ENCODE measurements around the gene PYGM.

PYGM gene

DNA sequence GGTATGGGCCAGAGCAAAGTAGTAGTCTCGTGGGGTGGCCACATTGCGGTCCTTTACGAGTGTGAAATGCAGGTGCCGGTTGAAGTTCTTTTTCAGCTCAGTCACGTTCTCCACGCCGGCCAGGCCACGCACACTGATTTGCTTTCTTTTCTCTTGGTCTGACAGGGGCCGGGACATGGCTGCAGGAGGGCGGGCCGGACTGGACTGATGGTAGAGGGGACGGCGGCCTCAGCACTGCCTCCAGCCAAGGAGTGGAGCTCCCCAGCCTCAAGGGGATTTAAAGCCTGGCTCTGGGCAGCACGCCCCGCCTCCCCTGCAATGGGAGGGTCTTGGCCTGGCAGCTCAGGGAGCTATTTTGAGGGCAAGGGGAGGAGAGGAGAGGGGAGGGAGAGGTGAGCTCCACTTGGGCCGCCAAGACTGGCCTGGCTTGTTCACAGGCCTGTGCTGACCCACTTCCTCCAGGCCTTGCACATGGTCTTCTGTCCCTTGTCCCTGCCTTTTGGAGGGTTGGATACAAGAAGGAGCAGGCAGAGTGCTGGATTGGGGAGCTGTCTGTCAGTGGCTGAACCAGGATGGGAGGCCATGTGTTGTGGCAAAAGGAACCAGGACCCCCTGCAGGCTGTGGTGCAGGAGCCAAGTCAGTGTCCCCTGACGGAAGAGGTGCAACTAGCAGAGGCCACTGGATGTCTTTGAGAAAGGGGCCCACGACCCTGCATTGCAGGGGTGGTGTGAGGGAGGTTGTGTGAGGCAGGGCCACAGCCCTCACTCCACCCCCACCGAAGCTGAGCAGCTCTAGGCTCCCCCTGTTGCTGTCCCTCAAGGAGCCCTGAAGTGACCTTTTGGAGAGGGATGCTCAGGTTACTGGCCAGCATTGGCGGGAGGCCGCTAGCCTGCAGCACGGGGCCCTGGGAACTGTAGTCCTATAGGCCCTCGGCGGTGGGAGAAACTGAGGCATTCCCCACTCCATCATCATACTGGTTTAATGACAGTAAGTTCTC lies at the start of gene PYGM:
Gene PYGM (minus strand): TSS at position 253 of the 998 bp plus-strand sequence. CDS start 76 bp downstream, at position 177.
- no peak for DNase-seq

DNA sequence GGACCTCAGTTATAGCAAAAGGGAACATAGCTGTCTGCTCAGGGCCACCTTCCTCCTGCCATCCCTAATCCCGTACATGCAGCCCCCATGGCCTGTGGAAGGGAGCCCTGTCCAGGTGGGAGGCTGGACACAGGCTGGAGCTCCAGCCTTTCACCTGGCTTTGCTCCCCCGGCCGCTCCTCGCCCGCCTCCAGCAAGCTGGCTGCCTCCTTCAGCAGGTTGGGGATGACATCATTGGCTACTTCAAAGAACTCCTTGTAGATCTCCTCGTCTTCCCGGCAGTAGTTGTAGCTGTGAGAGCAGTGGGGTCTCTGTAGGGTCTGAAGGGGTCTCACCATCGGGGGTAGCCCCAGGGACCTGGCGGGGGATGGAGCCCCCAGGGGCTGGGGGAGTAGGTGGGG lies 45.7 kb upstream of the PYGM start:
- DNase-seq = no peak

DNA sequence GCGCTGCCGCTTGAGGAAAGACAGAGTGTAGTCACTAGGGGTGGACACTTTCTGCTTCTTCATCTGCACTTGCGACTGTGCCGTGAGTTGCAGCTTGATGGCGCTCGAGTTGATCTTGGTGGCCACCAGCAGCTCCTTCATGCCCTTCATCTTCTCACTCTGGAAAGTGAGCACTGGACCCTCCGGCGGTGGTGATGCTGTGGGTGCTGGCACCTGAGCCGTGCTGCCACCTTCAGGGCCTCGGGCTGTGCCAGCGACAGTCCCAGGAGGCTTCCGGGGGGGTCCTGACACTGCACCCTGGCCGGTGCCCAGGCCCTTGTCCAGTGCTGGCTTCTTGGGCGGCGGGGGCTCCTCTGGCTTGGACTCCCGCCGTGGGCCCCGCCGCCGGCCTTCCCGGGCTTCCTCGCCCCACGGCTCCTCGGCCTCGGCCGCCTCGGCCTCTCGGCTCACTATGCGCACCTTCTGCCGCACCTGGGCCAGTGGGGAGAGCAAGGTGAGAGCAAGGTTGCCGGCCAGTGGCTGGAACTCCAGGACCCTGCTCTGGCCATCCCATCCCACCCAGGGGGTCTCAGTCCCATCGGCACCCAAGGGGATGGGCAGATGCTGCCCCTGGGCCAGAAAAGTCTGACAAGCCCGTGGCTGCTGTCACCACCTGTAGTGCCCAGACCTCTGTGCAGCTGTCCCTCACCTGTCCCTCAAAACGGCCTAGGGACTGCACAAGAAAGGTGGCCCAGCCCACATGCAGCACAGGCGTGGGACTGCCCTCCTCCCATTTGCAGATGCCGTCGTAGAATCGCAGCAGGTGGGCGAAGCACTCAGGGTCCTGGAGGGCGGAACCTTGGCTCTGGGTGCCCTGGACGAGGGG lies 44.8 kb upstream of the PYGM start:
- DNase-seq = no peak

DNA sequence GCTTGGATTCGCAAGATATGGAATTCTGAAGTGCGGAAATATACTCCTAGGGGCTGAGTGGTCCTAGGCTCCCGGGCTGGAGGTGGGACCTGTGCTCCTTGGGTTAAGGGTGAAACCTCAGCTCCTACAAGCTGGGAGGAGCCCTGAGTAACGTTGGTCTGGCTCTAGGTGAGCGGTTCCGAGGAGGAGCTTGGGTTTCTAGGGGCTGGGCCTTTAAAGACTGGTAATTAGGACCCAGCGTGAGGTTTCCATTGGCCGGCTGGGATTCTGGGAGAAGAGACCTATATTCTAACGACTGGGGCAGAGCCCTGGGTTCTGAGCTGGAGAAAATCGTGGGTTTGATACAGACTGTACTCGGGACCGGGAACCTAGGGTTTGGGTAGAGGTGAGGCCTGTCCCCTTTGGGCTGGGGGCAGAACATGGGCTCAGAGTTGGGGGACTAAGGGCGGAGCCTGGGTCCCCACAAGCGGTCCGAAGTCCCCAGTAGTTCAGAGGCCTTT lies 44.1 kb upstream of the PYGM start:
- DNase-seq = no peak

DNA sequence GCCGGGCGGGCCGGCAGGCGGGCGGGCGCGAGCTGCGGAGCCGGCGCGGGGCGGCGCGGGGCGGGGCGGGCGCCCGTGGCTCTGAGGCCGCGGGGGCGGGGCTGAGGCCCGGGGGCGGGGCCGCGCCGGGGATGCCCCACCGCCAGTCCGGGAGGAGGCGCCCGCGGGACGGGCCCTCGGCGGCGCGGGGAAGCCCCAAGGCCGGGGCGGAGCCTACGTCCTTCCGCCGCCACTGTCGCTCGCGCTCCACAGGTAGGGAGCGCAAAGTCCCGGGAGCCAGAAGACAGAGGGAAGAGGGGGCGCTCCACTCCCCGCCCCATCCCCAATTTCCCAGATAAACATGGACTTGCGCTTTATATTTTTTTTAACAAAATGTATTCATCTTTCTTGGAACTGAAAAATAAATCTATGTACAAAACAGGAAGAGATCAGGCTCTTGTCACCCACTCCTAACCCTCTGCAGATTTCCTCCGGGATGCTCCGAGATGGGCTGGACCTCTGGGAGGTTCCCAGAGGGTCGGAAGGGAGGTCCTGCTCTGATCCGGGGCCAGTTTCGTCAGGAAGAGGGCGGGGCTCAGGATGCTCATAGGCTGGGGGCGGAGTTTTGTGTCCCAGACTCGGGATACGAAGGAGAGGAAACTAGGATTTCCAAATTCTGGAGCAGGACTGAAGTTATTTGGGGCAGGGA lies 43.5 kb upstream of the PYGM start, which contains the start of gene MAP4K2:
Gene MAP4K2 (minus strand): TSS at position 57 of the 688 bp plus-strand sequence. CDS start 65 bp downstream, outside the sequence.
- peak; percentile 54 for DNase-seq

DNA sequence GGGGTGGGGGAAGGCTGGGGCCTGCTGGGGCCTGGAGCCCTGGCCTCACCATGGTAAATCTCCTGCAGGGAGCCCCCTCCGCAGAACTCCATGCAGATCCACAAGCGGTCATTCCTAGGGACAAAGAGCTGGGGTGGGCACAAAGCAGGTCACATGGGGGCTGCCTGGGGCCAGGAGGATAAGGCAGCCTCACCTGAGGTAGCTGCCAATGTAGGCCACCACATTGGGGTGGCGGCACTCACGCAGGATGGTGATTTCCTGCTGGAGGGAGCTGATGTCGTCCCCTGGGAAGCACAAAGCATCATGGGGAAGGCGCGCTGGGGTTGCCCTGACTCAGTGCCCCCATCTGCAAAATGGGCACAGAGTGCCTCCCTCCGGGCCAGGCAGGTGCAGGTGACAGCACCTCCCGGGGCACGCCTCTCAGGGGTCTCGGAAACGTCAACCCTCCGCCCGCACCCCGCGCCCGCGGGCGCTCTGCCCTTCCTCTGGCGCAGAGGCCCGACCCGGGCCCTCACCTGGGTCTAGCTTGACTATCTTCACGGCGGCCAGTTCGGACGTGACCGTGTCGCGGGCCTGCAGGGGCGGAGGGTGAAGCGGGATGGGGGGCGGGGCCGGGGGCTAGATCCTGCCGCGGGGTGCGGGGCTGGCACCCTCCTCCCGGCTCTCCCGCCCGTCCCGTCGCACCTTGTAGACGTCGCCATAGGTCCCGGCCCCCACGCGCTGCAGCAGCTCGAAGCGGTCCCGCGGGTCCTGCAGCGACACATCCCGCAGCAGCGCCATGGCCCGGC lies 42.8 kb upstream of the PYGM start:
- no peak for DNase-seq

DNA sequence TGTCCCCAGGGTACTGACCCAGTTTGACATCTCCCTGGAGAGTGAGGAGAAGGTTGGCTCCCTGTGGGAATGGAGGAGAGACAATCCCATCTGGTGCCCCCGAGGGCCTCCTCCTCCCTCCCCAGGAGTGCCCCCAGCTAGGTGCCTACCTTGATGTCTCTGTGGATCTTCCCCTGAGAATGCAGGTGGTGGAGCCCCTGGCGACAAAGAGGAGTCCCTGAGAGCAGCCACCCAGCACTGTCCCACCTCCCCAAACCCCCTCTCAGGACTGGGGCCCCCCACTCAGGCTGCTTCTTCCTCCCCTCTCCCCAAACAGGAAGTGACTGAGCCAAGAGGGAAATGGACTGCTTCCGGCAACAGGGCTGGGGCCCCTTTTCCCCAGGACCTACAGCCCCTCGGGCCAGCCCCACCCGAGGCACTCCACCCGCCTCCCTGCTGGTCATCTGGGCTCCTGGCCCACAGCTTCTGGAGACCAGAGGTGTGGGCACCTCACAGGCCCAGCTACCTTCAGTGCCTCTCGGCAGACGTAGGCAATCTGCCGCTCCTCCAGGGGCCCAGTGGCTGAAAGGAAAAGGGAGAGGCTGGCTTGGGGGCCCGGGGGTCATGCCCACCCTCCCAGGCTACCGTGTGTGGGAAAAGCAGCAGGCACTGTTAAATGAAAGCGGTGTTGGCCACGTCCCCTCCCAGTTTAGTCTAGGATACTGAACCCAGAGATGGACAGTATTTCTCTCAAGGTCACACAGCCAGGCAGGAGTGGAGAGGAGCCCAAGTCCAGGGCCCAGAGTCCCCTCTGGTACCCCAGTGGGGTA lies 42.0 kb upstream of the PYGM start:
- no peak for DNase-seq

DNA sequence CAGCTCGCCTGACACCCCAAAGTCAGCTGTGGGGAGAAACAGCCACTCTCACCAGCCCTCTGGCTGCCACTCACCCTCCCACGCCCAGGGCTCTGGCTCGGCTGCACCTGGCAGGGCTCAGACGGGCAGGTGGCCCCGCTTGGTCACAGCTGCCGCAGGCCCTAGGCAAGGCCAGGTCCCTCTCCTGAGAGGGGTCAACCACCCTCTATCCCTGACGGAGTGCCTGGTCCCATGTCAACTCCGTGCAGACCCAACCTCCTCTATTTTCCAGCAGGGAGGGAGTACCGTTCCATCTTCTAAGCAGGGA lies 41.3 kb upstream of the PYGM start:
- DNase-seq = no peak

DNA sequence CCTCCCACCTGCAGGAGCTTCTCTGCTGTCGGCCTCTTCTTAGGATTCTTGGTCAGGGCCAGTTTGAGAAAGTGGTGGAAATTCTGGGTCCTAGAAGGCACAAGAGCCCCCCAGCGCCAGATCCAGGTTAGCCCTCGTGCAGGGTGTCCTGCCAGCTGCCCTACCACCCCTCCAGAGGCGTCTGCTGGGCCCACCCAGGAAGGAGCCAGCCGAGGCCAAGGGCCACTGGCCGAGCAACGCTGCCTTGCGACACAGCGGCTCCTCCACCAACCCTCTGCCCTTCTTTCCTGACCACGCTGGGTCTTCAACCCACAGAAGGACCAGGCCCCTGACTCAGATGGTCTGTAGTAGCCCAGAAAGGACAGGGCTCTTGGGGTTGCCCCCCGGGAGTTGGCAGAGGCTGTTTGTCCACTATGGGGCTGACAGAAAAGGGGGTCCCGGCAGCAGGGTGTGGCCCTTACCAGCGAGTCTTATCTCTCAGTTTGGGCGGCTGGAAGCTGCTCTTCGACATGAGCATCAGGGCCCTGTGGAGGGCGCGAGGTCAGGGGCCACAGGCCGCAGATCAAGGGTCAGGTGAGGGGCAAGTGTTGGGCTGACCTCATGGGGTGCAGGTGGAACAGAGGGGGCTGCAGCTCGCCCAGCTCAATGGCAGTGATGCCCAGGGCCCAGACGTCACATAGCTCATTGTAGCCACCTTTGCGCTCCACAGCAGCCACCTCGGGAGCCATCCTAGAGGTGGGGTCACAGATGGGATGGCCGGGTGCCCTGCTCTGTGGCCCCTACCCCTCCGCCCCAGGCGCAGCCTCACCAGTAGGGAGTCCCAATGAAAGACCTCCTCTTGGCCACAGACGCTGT lies 40.8 kb upstream of the PYGM start:
- DNase-seq = no peak

DNA sequence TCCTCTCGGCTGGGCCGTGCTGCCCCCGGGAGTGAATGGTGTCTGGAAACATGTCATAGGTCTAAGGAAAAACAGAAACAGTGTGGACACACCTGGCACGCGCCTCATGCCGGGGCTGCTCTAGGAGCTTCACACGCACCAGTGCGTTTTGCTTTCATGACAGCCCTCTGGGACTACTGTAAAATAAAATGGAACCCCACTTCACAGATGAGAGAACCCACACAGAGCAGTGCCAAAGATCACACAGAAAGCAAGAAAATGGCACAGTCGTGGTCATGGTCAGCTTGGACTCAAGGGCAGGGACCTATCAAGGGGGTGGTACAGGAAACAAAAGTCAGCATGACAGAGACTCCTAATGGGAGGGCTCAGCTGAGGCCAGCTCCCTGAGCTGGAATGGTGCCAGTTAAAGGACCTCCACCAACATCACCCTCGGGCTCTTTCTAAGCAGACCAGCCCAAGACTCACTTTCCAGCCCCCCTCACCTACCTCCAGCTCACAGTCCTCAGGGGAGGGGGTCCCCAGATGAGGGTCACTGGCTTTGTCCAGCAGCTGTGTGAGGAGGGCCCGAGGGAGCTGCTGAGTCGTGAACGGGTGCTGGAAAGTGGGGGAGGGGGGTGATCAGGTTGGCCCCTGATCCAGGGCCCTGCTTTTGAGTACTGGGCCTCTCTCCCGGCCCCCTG lies 40.0 kb upstream of the PYGM start:
- no peak for DNase-seq

DNA sequence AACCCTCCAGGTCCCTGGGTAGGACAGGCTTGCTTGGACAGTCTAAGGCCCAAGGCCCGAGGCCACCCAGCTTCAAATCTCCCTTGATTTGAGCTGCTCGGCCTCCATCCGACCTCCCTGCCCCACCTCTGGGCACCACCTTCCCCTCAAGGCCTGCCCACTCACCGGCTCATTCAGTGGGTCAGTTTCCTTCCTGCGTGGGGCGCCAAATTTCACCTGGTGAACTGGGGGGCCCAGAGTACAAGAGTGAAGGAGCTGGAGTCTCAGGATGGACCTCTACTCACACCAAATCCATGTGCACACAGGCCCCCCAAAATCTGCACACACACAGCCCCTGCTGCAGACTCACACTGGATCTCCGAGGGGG lies 39.5 kb upstream of the PYGM start:
- DNase-seq = no peak

DNA sequence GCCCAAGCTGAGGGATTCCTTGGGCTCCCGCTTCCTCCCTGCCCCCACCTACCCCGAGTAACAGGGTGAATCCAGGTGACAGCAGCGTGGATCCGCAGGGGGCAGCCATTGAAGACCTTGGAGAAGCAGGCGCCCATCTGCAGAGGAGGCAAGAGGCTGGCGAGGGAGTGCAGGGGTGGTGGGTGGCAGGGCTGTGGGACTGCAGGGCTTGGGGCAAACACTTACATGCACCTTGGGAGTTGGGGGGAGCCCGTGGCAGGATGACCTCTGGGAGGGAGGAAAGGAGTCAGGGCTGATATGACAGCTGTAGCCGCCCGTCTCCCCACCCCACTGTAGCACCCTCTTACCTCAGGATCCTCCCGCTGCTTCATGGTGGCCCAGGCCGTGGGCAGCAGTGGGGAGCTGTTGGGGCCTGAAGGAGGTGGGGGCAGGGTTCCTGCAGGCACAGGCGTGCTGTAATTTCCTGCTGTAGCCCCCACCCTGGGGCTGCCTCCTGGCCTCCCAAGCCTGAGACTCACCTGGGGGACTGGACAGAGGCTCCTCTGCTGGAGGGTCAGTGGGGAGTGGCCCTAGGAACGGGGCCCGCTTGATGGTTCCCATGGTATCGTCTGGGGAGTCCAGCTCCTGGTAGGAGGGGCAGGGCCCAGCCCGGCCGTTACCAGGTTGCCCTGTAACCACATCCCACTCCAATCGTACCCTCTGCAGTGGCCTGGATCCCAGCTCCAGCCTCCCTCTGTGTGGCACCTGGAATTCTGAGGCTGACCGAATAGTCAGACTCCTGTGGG lies 37.2 kb upstream of the PYGM start:
- DNase-seq = no peak

DNA sequence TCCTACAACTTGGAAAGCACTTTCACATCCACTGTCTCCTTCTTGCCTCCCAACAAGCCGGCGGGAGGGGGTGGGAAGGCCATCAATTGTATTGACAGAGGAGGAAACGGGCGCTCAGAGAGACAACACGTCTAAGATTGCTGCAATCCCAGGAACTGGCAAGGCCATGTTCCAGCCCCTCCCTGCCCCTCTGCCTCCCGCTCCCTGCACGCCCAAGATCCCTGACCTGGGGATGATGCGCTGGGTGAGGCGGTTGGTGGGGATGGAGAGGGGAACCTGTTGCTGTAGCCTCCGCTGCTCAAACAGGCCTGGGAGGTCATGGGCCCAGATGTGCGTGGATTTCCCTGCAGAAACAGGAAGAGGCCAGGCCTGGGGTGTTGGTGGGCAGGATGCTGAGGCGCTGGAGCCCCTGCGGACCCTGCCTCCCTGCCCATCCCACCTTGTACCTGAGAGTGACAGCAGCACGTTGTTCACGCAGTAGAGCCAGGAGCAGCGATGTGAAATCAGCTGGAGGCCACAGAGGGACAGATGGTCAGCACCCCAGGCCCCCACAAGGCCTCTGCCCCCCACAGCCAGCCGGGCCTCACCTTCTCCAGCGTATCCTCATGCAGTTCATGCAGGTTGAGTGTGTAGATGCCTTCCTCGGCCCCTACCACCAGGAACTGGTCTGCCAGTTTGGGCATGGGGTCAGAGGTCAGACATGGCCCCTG lies 36.4 kb upstream of the PYGM start:
- no peak for DNase-seq

DNA sequence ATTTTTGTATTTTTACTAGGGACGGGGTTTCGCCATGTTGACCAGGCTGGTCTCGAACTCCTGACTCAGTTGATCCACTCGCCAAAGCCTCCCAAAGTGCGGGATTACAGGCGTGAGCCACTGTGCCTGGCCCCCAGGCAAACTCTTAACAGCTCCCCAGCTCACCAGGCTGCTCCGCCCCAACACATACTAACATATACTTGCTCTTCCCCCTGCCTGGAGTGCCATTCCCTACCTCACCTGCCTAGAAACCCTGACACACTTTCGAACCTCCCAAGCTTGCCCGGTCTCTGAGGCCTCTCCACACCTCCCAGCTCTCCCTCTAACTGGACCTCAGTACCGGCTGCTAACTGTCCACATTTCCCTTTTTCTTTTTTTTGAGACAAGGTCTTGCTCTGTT lies 34.8 kb upstream of the PYGM start:
- no peak for DNase-seq

DNA sequence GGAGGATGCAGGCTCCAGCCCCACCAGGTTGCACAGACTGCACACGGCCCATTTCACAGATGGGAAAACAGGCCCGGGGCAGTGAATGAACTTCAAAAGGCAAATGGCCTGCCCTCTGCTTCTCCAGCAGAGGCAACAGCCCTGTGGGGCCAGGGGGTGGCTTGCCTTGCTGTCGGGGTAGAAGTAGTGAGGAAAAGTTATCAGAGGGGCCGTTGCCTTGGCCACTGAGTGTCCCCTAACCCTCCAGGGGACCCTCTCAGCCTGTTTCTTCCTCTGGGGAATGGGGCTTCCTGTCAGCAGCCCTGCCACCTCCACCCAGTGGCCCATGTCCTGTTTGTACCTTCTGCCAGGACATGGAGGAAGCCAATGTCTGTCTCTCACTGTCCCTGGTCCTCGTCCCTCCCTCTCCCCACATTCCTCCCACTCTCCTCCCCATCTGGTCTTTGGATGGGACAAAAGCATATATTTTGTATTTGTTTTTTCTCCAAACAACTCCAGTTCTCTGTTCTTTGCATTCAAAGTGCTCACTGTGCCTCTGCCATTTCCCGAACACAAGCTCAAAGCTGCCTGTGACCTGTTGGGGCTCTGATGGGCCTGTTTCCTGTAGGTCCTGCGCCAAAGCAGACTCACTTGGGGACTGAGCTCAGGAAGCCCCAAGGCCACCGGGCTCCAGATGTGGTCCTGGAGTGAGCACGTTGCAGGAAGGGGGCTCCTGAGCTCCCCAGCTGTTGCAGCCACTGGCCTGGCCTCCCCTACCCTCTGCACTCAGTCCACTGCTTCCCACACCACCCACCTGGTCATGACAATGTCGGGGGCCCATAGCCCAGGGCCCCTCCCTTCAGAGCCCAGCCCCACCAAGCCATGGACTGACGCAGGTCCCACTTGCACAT lies 33.7 kb upstream of the PYGM start:
- no peak for DNase-seq

DNA sequence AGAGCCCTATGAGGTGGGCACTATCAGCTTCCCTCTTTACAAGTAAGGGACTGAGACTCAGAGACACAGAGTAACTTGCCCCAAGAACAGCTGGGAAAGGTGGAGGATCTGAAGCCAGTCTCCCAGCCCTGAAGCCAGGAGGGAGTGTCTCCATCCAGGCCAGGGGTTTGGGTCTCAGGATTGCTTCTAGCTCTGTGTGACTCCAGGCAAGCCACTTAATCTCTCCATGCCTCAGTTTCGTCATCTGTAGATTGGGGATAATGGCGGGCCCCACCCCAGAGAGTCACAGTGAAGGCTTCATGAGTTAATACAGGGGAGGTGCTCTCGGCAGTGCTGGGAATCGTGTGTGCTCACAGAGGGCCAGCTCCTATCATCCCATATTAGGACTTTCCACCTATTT lies 32.7 kb upstream of the PYGM start:
- DNase-seq = no peak

DNA sequence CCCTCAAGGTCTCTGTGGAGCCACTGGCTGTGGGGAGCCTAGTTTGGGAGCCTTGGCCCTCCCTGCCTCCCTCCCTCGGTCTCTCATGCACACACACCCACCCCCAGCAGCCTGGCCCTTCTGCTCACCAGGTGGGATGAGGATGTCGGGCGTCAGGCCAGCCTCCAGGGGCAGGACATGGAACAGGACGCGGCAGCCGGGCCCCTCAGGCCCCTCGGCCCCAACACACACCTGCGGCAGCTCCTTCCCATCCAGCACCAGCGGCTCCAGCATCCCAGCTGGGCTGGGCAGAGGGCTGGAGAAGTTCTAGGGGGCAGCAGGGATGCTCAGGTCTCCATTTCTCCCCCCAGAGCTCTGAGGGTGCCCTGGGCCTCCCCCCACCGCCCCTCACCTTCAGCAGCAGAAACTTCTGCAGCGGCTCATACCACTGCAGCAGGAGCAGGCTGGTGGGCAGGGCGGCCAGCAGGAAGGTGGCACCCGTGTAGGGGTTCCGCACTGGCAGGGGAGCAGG lies 32.1 kb upstream of the PYGM start:
- no peak for DNase-seq
